HepG2 (cell line): Measurements from ENCODE around the gene ADARB2. TPM values are rescaled to one million over a fixed set of nuclear protein-coding genes. Genes with fewer than 3 reads are reported as not detected.

Experiments
- ATAC-seq: fragments of 200-7000 bp; cut with Tn5 transposase; 3 replicates; pipeline ENCODE4 v1.9.1; 2020; ENCODE audit warnings: mild to moderate bottlenecking, moderate library complexity
- BruUV-seq: library from RNA; stranded (reverse); fragments of 400-500 nt; replicated peaks from 2 replicates; lab custom pipeline; 2021; lab: Mats Ljungman, UMichigan
- CTCF ChIA-PET: fragments of 300-600 bp; formaldehyde crosslinking; extraction: SDS; loops from one replicate; lab custom pipeline; 2021; ENCODE audit warnings: low total read pairs, inconsistent platforms, low intra/inter-chr PET ratio; lab: Yijun Ruan, JAX
- POLR2A ChIA-PET: fragments of 350-600 bp; sonication (Branson Sonifier 250); formaldehyde crosslinking; loops from one replicate; lab custom pipeline; 2020; ENCODE audit warnings: antibody characterized with exemption, inconsistent platforms; lab: Yijun Ruan, JAX
- DNase-seq: peaks from one replicate; pipeline ENCODE4 v3.0.0-alpha.2; 2015; ENCODE audit warnings: low spot score
- FAIRE-seq: peaks from 3 replicates; lab custom pipeline; 2011; peaks lifted over from hg19 to GRCh38; lab: Jason Lieb, UNC
- H2AFZ ChIP-seq: one replicate; pipeline ENCODE4 v1.6.1; 2011; ENCODE audit warnings: low read length, inconsistent platforms
- H3K27ac ChIP-seq: fragments of 300-600 bp; 3 replicates; pipeline ENCODE4 v1.8.0; 2011; ENCODE audit warnings: mixed run types, mild to moderate bottlenecking, mixed read lengths, low read length, inconsistent platforms; ENCODE audit not compliant: insufficient read depth; ENCODE audit errors: extremely low read length
- H3K27me3 ChIP-seq, 2 experiments: fragments of 200-600 bp in 1 of 2; 2 replicates in 1 of 2; 3 replicates in 1 of 2; pipeline versions ENCODE4 v1.6.0 to v1.8.0; 2011; ENCODE audit warnings: low read length in 2 of 2, mild to moderate bottlenecking in 2 of 2, moderate library complexity in 2 of 2, inconsistent platforms in 1 of 2; ENCODE audit not compliant: insufficient read depth in 2 of 2, control insufficient read depth in 1 of 2
- H3K36me3 ChIP-seq, 2 experiments: fragments of 200-600 bp in 1 of 2; replicated peaks in 1 of 2; 2 replicates in 1 of 2; 3 replicates in 1 of 2; pipeline versions ENCODE4 v1.5.1 to v1.8.0; 2011; ENCODE audit warnings: low read length in 2 of 2, inconsistent platforms in 1 of 2; ENCODE audit not compliant: insufficient read depth in 2 of 2, control insufficient read depth in 1 of 2
- H3K4me1 ChIP-seq: 2 replicates; pipeline ENCODE4 v1.5.1; 2012; ENCODE audit warnings: low read length, inconsistent platforms; ENCODE audit not compliant: insufficient read depth
- H3K4me2 ChIP-seq: 2 replicates; pipeline ENCODE4 v1.6.0; 2011; ENCODE audit warnings: low read depth, low read length, inconsistent platforms
- H3K4me3 ChIP-seq, 3 experiments: fragments of 200-600 bp in 1 of 3; sonication (generic), shearing (Covaris generic) in 1 of 3; replicated peaks in 1 of 3; 2 replicates each; pipeline ENCODE4 v1.5.1; 2011 to 2016; ENCODE audit warnings: low read length in 3 of 3, inconsistent platforms in 2 of 3, low read depth in 2 of 3, mild to moderate bottlenecking in 2 of 3, control low read depth in 1 of 3, mixed read lengths in 1 of 3; ENCODE audit not compliant: insufficient read depth in 1 of 3
- H3K79me2 ChIP-seq: one replicate; pipeline ENCODE4 v1.6.1; 2011; ENCODE audit warnings: low read length, inconsistent platforms; ENCODE audit not compliant: insufficient read depth
- H3K9ac ChIP-seq: 2 replicates; pipeline ENCODE4 v1.6.0; 2011; ENCODE audit warnings: mild to moderate bottlenecking, low read depth, low read length, inconsistent platforms; ENCODE audit not compliant: insufficient read depth
- H3K9me3 ChIP-seq: 2 replicates; pipeline ENCODE4 v1.5.1; 2012; ENCODE audit warnings: mild to moderate bottlenecking, low read length
- H4K20me1 ChIP-seq: 2 replicates; pipeline ENCODE4 v1.6.0; 2011; ENCODE audit warnings: inconsistent platforms, mild to moderate bottlenecking, low read length, moderate library complexity; ENCODE audit not compliant: insufficient read depth
- DPF2 ChIP-seq: sonication (generic); formaldehyde crosslinking; IDR thresholded peaks from 2 replicates; pipeline ENCODE4 v1.4.0; 2020; ENCODE audit warnings: mild to moderate bottlenecking, low read depth, missing genetic modification reagents, borderline replicate concordance
- IRF2 ChIP-seq: IDR thresholded peaks from 2 replicates; pipeline ENCODE4 v1.6.1; 2018; ENCODE audit warnings: missing genetic modification reagents, missing compliant biosample characterization
- JUND ChIP-seq: sonication (generic); formaldehyde crosslinking; IDR thresholded peaks from 2 replicates; pipeline ENCODE4 v1.8.0; 2022; ENCODE audit warnings: mild to moderate bottlenecking, missing genetic modification reagents
- LCORL ChIP-seq, 2 experiments: fragments of 450-650 bp in 1 of 2; sonication (generic) in 1 of 2; formaldehyde crosslinking in 1 of 2; IDR thresholded peaks; 2 replicates each; pipeline versions ENCODE4 v1.5.0 to v1.6.1; 2017 to 2020; ENCODE audit warnings: antibody characterized with exemption in 1 of 2, missing genetic modification reagents in 1 of 2
- NFIB ChIP-seq: sonication (generic); formaldehyde crosslinking; IDR thresholded peaks from 2 replicates; pipeline ENCODE4 v1.9.0; 2021; ENCODE audit warnings: missing genetic modification reagents, mild to moderate bottlenecking, borderline replicate concordance
- POLR2AphosphoS5 ChIP-seq: IDR thresholded peaks from 2 replicates; pipeline ENCODE4 v1.6.1; 2012; ENCODE audit warnings: low read depth, low read length
- SMARCC2 ChIP-seq: fragments of 450-650 bp; IDR thresholded peaks from 2 replicates; pipeline ENCODE4 v1.6.1; 2017; ENCODE audit warnings: antibody characterized with exemption, mild to moderate bottlenecking
- TCF12 ChIP-seq, 2 experiments: fragments of 450-650 bp in 1 of 2; sonication (generic) in 1 of 2; formaldehyde crosslinking in 1 of 2; IDR thresholded peaks; 2 replicates each; pipeline versions ENCODE4 v1.6.1 to v1.8.0; 2017 to 2022; ENCODE audit warnings: antibody characterized with exemption in 1 of 2, mild to moderate bottlenecking in 1 of 2, missing genetic modification reagents in 1 of 2, moderate library complexity in 1 of 2
- ZNF644 ChIP-seq: IDR thresholded peaks from 2 replicates; pipeline ENCODE4 v1.6.1; 2016; ENCODE audit warnings: low read depth
- ZNF816 ChIP-seq: sonication (generic); formaldehyde crosslinking; IDR thresholded peaks from 2 replicates; pipeline ENCODE4 v1.8.0; 2022; ENCODE audit warnings: missing genetic modification reagents, mild to moderate bottlenecking, borderline replicate concordance
- ZSCAN20 ChIP-seq: sonication (generic); formaldehyde crosslinking; IDR thresholded peaks from 2 replicates; pipeline ENCODE4 v1.4.0; 2020; ENCODE audit warnings: missing genetic modification reagents, mild to moderate bottlenecking, borderline replicate concordance
- WGBS: methylation state at CpG from one replicate; pipeline ENCODE4 v1.1.6; 2017; ENCODE audit warnings: low lambda C conversion rate; 5-methylcytosine and 5-hydroxymethylcytosine counted together
- in situ Hi-C: cut with HindIII; loops from 2 replicates; pipeline ENCODE4 v1.10.0; 2017; ENCODE audit warnings: low pct_unique_long_range_greater_than_20kb; ENCODE audit not compliant: extremely low pct_ligation_motif_present
- intact Hi-C: fragments of 100-400 bp; cut with micrococcal nuclease; formaldehyde crosslinking; loops from one replicate; pipeline ENCODE4 v1.10.0; 2022; ENCODE audit not compliant: unreplicated experiment
- polyA plus RNA-seq, 8 experiments: library from polyadenylated mRNA; depleted of rRNA in 3 of 8; stranded (reverse) in 7 of 8; unstranded in 1 of 8; fragments of >200 nt; fragmentation: Illumina TruSeq in 4 of 8; extraction: Trizol in 4 of 8; gene quantifications; 2 replicates each; pipeline versions ENCODE4 v1.2.1 to v1.2.3, GENCODE V29; 2011 to 2016; ENCODE audit warnings: low read depth in 4 of 8, missing spikeins in 1 of 8, mixed read lengths in 1 of 8; ENCODE audit not compliant: insufficient read depth in 1 of 8
- total RNA-seq, 5 experiments: library from RNA; depleted of rRNA; stranded (reverse); fragments of >200 nt; fragmentation: Illumina TruSeq; extraction: Trizol; gene quantifications; 2 replicates each; pipeline ENCODE4 v1.2.3, GENCODE V29; 2016; ENCODE audit warnings: low read depth in 1 of 5

Gene ADARB2
- total and polyA plus RNA-seq, 2 of the 13 experiments (the other 11 are each of a cell fraction or from before 2014, with no cell fraction given): not detected

DNA sequence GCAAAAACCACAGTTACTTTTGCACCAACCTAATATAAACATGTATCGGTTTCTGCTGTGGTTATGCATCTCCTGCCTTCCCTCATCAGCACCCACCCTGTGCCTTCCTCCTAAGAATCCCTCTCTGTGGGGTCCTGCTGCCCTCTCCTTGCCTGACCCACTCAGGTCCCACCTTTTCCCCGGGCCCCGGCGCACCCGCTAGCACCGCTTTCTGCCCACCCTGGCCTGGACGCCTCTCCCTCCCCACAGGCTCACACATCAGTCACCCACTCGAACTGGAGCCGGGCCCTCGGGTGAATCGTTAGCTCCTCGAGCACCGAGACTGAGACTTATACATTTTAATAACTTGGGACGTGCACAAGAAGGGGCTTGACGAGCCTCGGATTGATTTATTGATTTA, 110.5 kb downstream of the ADARB2 start:
- 18% methylated on average over 16 of the region's 16 CpGs for WGBS
- no peak overlapping the region for H3K9ac ChIP-seq
- H3K4me1 ChIP-seq: no peaks in the 10 kb centered on the region
- no peak for ATAC-seq
- H3K27ac ChIP-seq: no peak overlapping the region
- no peaks in the 10 kb centered on the region for H3K79me2 ChIP-seq
- in situ Hi-C loops: no loop called here
- peaks cover 3 to 44% of the 10 kb centered on the region in 2 experiments; a peak in 3 of 5 replicates for H3K27me3 ChIP-seq
- no peaks in the 10 kb centered on the region for H4K20me1 ChIP-seq
- CTCF ChIA-PET: no interaction called here
- intact Hi-C loops: no loop called here
- H3K4me3 ChIP-seq: no peak overlapping the region
- H3K4me2 ChIP-seq: no peak overlapping the region
- no peak for TF ChIP-seq POLR2AphosphoS5
- TF ChIP-seq ZNF644 (CRISPR knock-in tag): no peak
- TF ChIP-seq TCF12 (IDR thresholded peaks at IDR 0.05): no peak
- TF ChIP-seq TCF12 (CRISPR knock-in tag; IDR thresholded peaks at IDR 0.05): no peak
- no peak for TF ChIP-seq ZSCAN20 (CRISPR knock-in tag)
- TF ChIP-seq IRF2 (CRISPR knock-in tag): no peak
- no peak for TF ChIP-seq ZNF816 (CRISPR knock-in tag)
- TF ChIP-seq SMARCC2: no peak
- TF ChIP-seq DPF2: no peak
- TF ChIP-seq LCORL (IDR thresholded peaks at IDR 0.05): no peak
- TF ChIP-seq LCORL (CRISPR knock-in tag; IDR thresholded peaks at IDR 0.05): no peak
- no peak for TF ChIP-seq JUND (CRISPR knock-in tag)
- TF ChIP-seq NFIB (CRISPR knock-in tag): no peak
- DNase-seq: no peak
- no peaks in the 10 kb centered on the region for H3K9me3 ChIP-seq
- BruUV-seq: no TSS peak
- POLR2A ChIA-PET: no interaction called here
- FAIRE-seq: no peak
- H3K36me3 ChIP-seq: no peaks in the 10 kb centered on the region
- H2AFZ ChIP-seq: no peak overlapping the region
